Neural cell (in vitro differentiated cells): ENCODE measurements around the gene AMDHD2. TPM values are rescaled to one million over a fixed set of nuclear protein-coding genes. Genes with fewer than 3 reads are reported as not detected.

ENCODE experiments used
- H2AFZ ChIP-seq: fragments of 200-600, 300-800 bp; sonication (generic), shearing (Covaris generic); 2 replicates; pipeline ENCODE4 v1.6.0; 2014; ENCODE audit warnings: low read depth, mild to moderate bottlenecking, antibody characterized with exemption, low read length, moderate library complexity
- H3F3A ChIP-seq: fragments of 200-600 bp; shearing (Covaris generic); 2 replicates; pipeline ENCODE4 v1.6.1; 2016; ENCODE audit warnings: mild to moderate bottlenecking, moderate library complexity, mixed read lengths, antibody characterized with exemption, low read length; ENCODE audit not compliant: insufficient read depth, poor library complexity, severe bottlenecking
- H3K27ac ChIP-seq: fragments of 200-600, 300-800 bp; sonication (generic), shearing (Covaris generic); 2 replicates; pipeline ENCODE4 v1.5.1; 2014; ENCODE audit warnings: mild to moderate bottlenecking, low read length, moderate library complexity
- H3K27me3 ChIP-seq: fragments of 300-800, 200-600 bp; sonication (generic), shearing (Covaris generic); 2 replicates; pipeline ENCODE4 v1.6.0; 2014; ENCODE audit warnings: mild to moderate bottlenecking, low read depth, low read length, moderate library complexity; ENCODE audit not compliant: insufficient read depth
- H3K36me3 ChIP-seq: fragments of 300-800, 200-600 bp; sonication (generic), shearing (Covaris generic); 2 replicates; pipeline ENCODE4 v1.5.1; 2014; ENCODE audit warnings: mild to moderate bottlenecking, antibody characterized with exemption, low read length, moderate library complexity; ENCODE audit not compliant: insufficient read depth
- H3K4me2 ChIP-seq: fragments of 300-800, 200-600 bp; sonication (generic), shearing (Covaris generic); 2 replicates; pipeline ENCODE4 v1.6.0; 2014; ENCODE audit warnings: mild to moderate bottlenecking, low read length
- H3K4me3 ChIP-seq: fragments of 300-800, 200-600 bp; sonication (generic), shearing (Covaris generic); 2 replicates; pipeline ENCODE4 v1.5.1; 2014; ENCODE audit warnings: mild to moderate bottlenecking, low read length, moderate library complexity
- H3K79me2 ChIP-seq: fragments of 200-600 bp; shearing (Covaris generic); replicated peaks from 2 replicates; pipeline ENCODE4 v1.6.0; 2014; ENCODE audit warnings: mild to moderate bottlenecking, low read length, moderate library complexity; ENCODE audit not compliant: insufficient read depth
- H3K9ac ChIP-seq: fragments of 300-800, 200-600 bp; sonication (generic), shearing (Covaris generic); 2 replicates; pipeline ENCODE4 v1.6.1; 2016; ENCODE audit warnings: mild to moderate bottlenecking, low read length, mixed read lengths
- H3K9me2 ChIP-seq: fragments of 200-600 bp; shearing (Covaris generic); 2 replicates; pipeline ENCODE4 v1.6.1; 2016; ENCODE audit warnings: mild to moderate bottlenecking, low read length, mixed read lengths; ENCODE audit not compliant: insufficient read depth
- H3K9me3 ChIP-seq: fragments of 200-600, 300-800 bp; sonication (generic), shearing (Covaris generic); 2 replicates; pipeline ENCODE4 v1.6.1; 2016; ENCODE audit warnings: mild to moderate bottlenecking, mixed run types, low read length, moderate library complexity, mixed read lengths
- H4K20me1 ChIP-seq: fragments of 200-600 bp; shearing (Covaris generic); 2 replicates; pipeline ENCODE4 v1.6.1; 2016; ENCODE audit warnings: mild to moderate bottlenecking, mixed run types; ENCODE audit not compliant: insufficient read depth
- CTCF ChIP-seq: fragments of 450-650 bp; IDR thresholded peaks from 2 replicates; pipeline ENCODE4 v1.5.1; 2014; ENCODE audit warnings: antibody characterized with exemption, mild to moderate bottlenecking, moderate library complexity; ENCODE audit not compliant: poor library complexity, severe bottlenecking
- EP300 ChIP-seq: fragments of 450-650 bp; conservative IDR thresholded peaks from 2 replicates; pipeline ENCODE4 v1.6.1; 2014; ENCODE audit warnings: antibody characterized with exemption, mild to moderate bottlenecking, moderate library complexity; ENCODE audit not compliant: poor library complexity, severe bottlenecking
- EZH2 ChIP-seq: fragments of 200-600, 300-800 bp; shearing (Covaris generic), sonication (generic); IDR thresholded peaks from 2 replicates; pipeline ENCODE4 v1.6.1; 2014; ENCODE audit warnings: antibody characterized with exemption, low read length, borderline replicate concordance, mild to moderate bottlenecking; ENCODE audit not compliant: insufficient read depth, poor library complexity, severe bottlenecking
- MXI1 ChIP-seq: fragments of 450-650 bp; conservative IDR thresholded peaks from 2 replicates; pipeline ENCODE4 v1.6.1; 2014; ENCODE audit warnings: antibody characterized with exemption, mild to moderate bottlenecking; ENCODE audit not compliant: poor library complexity, severe bottlenecking
- POLR2AphosphoS5 ChIP-seq: IDR thresholded peaks from 2 replicates; pipeline ENCODE4 v1.6.1; 2012
- RAD21 ChIP-seq: fragments of 450-650 bp; conservative IDR thresholded peaks from 2 replicates; pipeline ENCODE4 v1.6.1; 2014; ENCODE audit warnings: antibody characterized with exemption, mild to moderate bottlenecking, moderate library complexity
- SMC3 ChIP-seq: fragments of 450-650 bp; conservative IDR thresholded peaks from 2 replicates; pipeline ENCODE4 v1.6.1; 2014; ENCODE audit warnings: antibody characterized with exemption, mild to moderate bottlenecking, moderate library complexity; ENCODE audit not compliant: poor library complexity
- TAF1 ChIP-seq: IDR thresholded peaks from 2 replicates; pipeline ENCODE4 v1.6.1; 2012; ENCODE audit warnings: low read depth
- polyA plus RNA-seq: library from polyadenylated mRNA; depleted of rRNA; stranded (reverse); fragments of >200 nt; gene quantifications from 2 replicates; pipeline ENCODE4 v1.2.3, GENCODE V29; 2014
- TF ChIP-seq, protein P1 (sequence below): IDR thresholded peaks from 2 replicates; pipeline ENCODE4 v1.6.1; 2012; ENCODE audit warnings: borderline replicate concordance

AMDHD2 gene
- polyA plus RNA-seq, 1 donor from 2014 or later = 50.0 TPM

DNA sequence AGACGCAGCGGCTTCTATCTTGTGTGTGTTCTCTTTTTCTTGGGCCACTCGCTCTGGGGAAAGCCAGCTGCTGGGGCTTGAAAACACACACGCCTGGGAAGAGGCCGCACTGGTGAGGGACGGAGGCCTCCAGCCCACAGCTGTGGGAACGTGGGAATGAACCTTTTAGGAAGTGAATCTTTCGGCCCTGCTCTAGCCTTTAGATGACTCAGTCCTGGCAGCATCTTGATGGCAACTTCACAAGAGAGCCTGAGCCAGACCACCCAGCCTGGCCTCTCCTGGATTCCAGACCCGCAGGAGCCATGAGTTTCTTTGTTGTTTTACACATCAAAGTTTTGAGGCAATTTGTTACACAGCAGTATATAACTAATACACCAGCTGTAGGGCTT lies 15.4 kb downstream of the AMDHD2 start:
- no peaks in the 10 kb centered on the region for H3K27me3 ChIP-seq
- TF ChIP-seq SMC3 (no peak), CTCF (no peak), EP300 (no peak), MXI1 (no peak), POLR2AphosphoS5 (no peak), RAD21 (no peak), TAF1 (no peak), EZH2 (no peak)
- TF ChIP-seq, protein P1, sequence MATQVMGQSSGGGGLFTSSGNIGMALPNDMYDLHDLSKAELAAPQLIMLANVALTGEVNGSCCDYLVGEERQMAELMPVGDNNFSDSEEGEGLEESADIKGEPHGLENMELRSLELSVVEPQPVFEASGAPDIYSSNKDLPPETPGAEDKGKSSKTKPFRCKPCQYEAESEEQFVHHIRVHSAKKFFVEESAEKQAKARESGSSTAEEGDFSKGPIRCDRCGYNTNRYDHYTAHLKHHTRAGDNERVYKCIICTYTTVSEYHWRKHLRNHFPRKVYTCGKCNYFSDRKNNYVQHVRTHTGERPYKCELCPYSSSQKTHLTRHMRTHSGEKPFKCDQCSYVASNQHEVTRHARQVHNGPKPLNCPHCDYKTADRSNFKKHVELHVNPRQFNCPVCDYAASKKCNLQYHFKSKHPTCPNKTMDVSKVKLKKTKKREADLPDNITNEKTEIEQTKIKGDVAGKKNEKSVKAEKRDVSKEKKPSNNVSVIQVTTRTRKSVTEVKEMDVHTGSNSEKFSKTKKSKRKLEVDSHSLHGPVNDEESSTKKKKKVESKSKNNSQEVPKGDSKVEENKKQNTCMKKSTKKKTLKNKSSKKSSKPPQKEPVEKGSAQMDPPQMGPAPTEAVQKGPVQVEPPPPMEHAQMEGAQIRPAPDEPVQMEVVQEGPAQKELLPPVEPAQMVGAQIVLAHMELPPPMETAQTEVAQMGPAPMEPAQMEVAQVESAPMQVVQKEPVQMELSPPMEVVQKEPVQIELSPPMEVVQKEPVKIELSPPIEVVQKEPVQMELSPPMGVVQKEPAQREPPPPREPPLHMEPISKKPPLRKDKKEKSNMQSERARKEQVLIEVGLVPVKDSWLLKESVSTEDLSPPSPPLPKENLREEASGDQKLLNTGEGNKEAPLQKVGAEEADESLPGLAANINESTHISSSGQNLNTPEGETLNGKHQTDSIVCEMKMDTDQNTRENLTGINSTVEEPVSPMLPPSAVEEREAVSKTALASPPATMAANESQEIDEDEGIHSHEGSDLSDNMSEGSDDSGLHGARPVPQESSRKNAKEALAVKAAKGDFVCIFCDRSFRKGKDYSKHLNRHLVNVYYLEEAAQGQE = no peak
- no peaks in the 10 kb centered on the region for H3K9me2 ChIP-seq
- no peak overlapping the region for H3K4me2 ChIP-seq
- H4K20me1 ChIP-seq = no peaks in the 10 kb centered on the region
- no peak overlapping the region for H3K9ac ChIP-seq
- no peak overlapping the region for H3K4me3 ChIP-seq
- no peak overlapping the region for H2AFZ ChIP-seq
- no peak overlapping the region for H3K27ac ChIP-seq
- no peaks in the 10 kb centered on the region for H3F3A ChIP-seq
- no peaks in the 10 kb centered on the region for H3K36me3 ChIP-seq
- H3K79me2 ChIP-seq = peaks cover 12% of the 10 kb centered on the region
- H3K9me3 ChIP-seq = no peaks in the 10 kb centered on the region

- Histone ChIP-seq H3K4me3 (peak within 1 kb of the TSS; percentile 69), H3K9me3 (no peaks in the 10 kb centered on the region), H3K9me2 (no peaks in the 10 kb centered on the region), H3F3A (no peaks in the 10 kb centered on the region), H4K20me1 (no peaks in the 10 kb centered on the region), H2AFZ (no peak within 1 kb of the TSS), H3K27ac (no peak within 1 kb of the TSS), H3K27me3 (no peaks in the 10 kb centered on the region), H3K79me2 (peaks cover 12% of the 10 kb centered on the region), H3K4me2 (peak within 1 kb of the TSS; percentile 55), H3K36me3 (no peaks in the 10 kb centered on the region), H3K9ac (peak within 1 kb of the TSS; percentile 59)
- TF ChIP-seq EP300 = no peak
- TF ChIP-seq MXI1 = peak; percentile 20
- TF ChIP-seq, protein P1 = no peak
- no peak for TF ChIP-seq RAD21
- no peak for TF ChIP-seq EZH2
- TF ChIP-seq TAF1 = no peak
- TF ChIP-seq CTCF = no peak
- TF ChIP-seq POLR2AphosphoS5 = peak; percentile 62
Measured at GRCh38 chr16:2537451-2538379, 17.5 kb downstream of the AMDHD2 start, which contains the start of gene PDPK1. TSS of gene PDPK1 (plus strand) at chr16:2538021. CDS start at chr16:2538113, 92 bp downstream.
